HG02678 (cell line): ENCODE data around the gene CGNL1.

Source experiments
- ATAC-seq: cut with Tn5 transposase; IDR thresholded peaks from one replicate; pipeline ENCODE4 v1.9.1; 2021; ENCODE audit warnings: mild to moderate bottlenecking, moderate library complexity; ENCODE audit not compliant: unreplicated experiment

CGNL1 gene

DNA sequence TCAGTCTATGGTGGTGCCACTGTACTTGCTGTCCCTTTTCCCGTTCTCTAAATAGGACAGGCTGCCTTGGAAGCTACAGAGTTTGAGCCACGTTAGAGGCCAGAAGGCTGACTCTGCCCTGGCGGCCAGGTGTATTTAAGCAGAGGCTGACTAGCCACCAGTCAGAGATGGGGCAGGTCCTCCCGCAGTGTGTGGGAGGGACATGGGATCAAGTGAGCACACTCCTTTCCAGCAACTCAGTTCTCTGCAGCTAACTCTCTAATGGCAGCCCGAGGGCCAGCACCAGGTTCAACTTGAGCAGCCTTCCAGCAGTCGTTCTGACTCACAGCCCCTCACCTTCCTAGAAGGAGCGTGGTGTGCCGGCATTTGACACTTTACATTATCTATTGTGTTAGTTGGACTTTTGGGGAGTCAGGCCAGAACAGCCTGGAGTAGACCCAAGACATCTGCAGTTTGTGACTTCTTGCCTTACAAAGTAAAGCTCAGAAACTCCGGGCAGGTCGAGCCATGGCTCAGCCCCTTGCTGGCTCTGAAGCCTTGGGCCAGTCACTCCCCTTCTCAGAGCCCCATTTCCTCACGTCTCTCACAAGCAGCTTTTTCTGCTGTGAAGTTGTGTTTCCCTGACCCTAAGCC is 168.7 kb downstream of the CGNL1 start:
- ATAC-seq, result no peak

GRCh38 chr15:57545995-57546394 is 169.7 kb downstream of the CGNL1 start:
- ATAC-seq, result no peak

GRCh38 chr15:57547243-57547755 is 171.0 kb downstream of the CGNL1 start:
- no peak for ATAC-seq

DNA sequence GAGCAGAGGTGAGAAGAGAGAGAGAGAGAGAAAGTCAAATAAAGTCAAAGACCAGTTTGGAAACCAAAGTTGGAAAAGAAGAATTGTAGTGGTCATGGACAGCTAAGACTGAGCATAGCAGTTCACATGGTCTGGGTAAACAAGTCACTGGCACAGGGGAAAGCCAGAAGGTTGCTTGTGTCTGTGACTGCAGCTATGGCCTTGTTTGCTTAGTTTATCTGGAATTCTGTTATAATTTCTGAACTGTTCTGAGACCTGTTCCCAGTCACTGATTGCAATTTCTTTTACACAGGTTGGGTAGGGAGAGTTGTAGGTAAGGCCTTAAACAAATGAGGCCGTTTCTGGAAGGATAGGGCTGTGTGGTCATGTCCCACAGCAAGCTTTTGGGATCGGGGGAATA is 172.0 kb downstream of the CGNL1 start:
- ATAC-seq, result no peak

- ATAC-seq, result no peak
Observed at GRCh38 chr15:57548835-57549234, 172.5 kb downstream of the CGNL1 start.

GRCh38 chr15:57549935-57550334 is 173.6 kb downstream of the CGNL1 start:
- ATAC-seq, result no peak

DNA sequence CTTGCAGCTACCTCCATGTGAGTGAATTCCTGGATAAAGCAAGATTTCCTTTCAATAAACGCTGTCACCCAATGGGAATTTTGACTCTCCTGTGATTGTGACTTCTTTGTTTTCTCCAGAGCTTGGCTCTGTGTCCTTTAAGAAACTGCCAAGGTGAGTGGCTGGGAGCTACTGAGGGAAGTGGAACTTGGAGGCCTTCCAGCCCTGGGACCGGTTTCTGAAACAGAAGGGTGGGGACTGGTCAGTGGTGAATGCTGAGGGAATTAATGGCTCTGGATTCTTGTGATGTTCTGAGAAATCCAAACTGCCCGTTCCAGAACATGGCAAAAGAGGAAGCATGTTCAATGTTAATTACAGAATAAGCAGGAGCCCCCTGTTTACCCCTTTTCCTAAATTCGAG is 174.3 kb downstream of the CGNL1 start:
- ATAC-seq, result no peak

- ATAC-seq, result no peak
Observed at GRCh38 chr15:57551715-57552677, 175.7 kb downstream of the CGNL1 start.

- no peak for ATAC-seq
Observed at GRCh38 chr15:57552678-57553334, 176.5 kb downstream of the CGNL1 start.

DNA sequence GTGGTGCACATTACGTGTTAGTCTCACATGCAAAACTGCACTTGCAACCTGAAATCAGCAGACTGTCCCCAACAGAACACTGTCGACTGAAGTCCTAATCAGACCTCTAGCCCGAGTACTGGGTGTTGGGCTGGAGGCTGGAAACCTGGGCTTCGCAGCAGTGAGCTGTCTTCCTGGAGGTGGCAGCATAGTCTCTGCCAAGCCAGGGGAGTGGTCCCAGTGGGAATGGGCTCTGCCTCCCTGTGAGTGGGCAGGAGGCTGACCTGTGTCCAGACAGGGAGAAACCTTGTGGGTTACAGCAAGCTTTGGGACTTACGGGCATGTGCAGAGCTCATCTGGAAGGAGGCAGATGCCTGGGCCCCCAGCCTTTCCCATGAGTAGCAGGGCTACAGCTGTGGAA is 177.2 kb downstream of the CGNL1 start:
- ATAC-seq, result no peak

- ATAC-seq, result no peak
Observed at GRCh38 chr15:57554063-57554811, 177.9 kb downstream of the CGNL1 start.

DNA sequence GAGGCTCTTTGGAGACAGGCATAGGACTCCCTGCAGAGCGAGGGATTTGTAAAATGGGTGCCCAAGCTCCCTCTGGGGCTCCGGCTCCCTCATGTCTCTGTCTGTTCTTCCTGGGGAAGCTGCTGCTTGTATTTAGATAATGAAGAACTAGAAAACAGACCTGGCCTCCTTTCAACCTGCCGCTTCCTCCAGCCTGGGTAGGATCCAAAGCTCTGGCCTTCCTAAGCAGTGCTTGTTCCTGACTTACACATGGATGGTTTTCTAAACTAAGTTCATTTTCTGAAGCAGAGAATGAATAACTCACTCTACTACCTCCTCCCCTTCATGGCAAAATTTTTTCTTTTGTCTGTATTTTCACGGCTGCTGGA is 178.5 kb downstream of the CGNL1 start:
- ATAC-seq, result no peak

GRCh38 chr15:57555270-57555669 is 179.0 kb downstream of the CGNL1 start:
- no peak for ATAC-seq

GRCh38 chr15:57556040-57556439 is 179.7 kb downstream of the CGNL1 start:
- ATAC-seq, result no peak

DNA sequence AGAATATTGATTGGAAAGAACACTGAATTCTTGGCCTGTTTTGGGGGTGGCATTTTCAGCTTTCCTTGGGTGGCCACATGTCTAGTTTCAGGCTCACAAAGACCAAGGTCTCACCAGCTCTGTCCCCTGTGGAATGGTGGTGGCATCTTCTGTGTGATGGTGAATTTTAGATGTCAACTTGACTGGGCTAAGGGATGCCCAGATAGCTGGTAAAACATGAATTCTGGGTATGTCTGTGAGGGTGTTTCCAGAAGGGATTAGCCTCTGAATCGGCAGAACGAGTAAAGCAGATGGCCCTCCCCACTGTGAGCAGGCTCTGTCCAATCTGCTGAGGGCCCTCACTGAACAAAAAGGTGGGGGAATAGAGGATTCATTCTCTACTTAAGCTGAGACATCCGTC is 181.0 kb downstream of the CGNL1 start:
- no peak for ATAC-seq

GRCh38 chr15:57557810-57558209 is 181.5 kb downstream of the CGNL1 start:
- no peak for ATAC-seq

- ATAC-seq, result no peak
Observed at GRCh38 chr15:57559875-57560274, 183.6 kb downstream of the CGNL1 start.

DNA sequence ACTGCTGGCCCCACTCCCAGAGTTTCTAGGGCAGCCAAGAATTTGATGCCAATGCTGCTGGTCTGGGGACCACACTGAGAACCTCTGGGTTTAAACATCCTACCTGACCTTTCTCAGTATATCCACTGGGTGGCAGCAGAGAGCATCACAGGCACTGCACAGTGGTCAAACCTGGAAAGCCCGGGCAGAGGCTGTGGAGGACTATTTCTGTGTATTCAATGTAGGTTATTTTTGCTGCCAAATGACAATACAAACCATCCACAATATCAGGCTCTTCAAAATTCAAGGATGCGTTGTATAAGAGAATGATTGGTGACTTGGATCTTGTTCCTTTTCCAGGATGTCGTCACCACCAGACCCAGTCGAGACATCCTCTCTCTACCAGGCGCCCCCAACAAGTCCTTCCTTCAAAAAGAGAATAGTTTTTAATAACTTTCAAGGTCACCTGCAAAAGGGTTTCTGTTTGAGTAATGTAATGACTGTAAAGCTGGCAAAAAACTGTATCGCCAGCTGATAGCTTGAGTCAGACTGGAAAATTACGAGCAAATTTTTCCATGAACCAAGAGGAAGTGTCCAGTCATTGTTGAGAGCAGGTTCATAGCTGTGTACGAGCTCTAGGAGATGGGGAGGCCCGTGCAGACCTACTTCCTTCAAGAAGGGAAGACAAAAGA is 184.9 kb downstream of the CGNL1 start:
- peak; percentile 90 for ATAC-seq

GRCh38 chr15:57562196-57562769 is 186.0 kb downstream of the CGNL1 start:
- ATAC-seq, result no peak

DNA sequence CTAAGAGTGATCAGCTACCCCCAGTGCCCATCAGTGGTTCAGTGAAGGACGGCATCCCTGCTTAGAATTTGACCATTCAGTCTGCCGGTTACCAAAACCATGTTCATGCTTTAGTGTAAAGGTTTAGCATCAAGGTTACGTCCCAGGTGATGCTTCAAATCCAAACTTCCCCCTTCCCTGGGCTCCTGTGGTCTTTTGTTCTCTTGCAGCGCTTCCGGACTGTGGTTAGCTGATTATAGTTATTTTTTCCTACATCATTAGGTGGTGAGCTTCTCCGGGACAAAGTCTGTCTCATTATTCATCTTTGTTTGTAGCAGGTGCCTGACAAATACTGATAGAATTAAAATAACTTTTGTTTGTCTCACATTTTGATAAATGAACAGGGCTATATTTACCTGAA is 187.1 kb downstream of the CGNL1 start:
- ATAC-seq, result no peak
